ENCODE measurements around the gene DNAH1. TPM values are rescaled to one million over a fixed set of nuclear protein-coding genes. Genes with fewer than 3 reads are reported as not detected.

DNAH1 gene
- total and polyA plus RNA-seq, 2 experiments from 2014 or later = 0.81 to 1.8 TPM

DNA sequence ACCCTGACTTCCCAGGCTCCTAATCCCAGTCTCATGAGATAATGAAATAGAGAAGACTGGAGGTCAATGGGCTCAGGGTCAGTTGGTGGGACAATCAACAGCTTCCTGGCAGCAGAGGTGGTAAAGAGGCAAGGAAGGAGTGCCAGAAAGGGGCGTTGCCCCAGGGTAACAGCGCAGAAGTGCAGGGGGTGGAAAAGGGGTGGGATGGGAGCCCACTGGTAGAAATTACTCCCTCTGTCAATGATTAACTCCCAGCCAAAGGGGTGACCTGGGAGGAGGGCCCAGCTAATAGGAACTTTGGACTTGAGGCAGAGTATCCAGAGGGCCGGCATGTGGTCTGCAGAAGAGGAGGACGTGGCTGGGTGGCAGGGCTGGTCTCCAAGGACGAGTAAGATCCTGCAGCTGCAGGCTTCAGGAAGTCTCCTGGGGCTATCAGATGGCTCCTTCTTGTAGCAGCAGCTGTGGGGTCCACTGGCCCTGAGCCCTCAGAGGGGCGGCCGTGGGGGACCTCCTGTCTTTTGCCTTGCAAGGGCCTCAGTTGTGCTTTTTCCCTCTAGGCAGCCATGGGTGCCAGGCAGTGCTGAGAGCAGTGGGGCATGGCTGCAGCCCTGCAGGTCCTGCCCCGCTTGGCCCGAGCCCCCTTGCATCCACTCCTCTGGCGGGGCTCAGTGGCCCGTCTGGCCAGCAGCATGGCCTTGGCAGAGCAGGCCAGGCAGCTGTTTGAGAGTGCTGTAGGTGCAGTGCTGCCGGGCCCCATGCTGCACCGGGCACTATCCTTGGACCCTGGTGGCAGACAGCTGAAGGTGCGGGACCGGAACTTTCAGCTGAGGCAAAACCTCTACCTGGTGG lies 26.1 kb upstream of the DNAH1 start:
- no peak overlapping the region for H3K4me3 Mint-ChIP-seq

DNA sequence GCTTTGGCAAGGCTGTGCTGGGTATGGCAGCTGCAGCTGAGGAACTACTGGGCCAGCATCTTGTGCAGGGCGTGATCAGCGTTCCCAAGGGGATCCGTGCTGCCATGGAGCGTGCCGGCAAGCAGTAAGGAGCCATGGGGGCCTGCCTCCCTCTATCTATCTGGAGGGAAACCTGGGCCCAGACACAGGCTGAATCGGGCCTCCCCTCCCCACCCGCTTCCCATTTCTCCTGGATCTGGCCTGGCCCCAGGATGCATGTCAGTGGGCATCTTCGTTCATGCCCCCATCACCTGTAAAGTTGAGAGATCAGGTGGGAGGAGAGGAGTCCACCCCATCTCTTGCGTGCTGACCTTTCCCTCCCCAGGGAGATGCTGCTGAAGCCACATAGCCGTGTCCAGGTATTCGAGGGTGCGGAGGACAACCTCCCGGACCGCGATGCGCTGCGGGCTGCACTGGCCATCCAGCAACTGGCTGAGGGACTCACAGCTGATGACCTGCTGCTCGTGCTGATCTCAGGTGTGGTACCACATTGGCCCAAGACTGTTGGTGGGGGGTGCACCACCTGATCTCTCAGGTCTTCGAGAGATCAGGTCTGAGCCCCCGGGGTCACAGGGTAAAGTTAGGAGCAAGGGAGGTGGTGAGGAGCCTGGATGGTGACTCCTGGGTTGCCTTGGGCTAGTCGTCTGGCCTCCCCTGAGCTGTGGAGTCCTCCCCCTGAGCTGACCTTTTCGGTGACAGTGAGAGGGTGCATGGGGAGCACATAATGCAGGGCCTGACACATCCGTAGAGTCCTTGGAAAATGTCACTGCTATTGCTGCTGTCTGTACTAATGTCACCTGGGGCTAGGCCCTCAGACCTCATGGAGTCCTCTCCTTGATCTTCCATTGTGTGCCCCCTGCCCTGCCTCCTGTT lies 25.3 kb upstream of the DNAH1 start:
- Histone ChIP-seq H4K20me1 (replicated peaks; ENCODE audit: insufficient read depth) (no peaks in the 10 kb centered on the region; the same call in 1 of the 2 replicates), H3K4me1 (ENCODE audit: insufficient read depth) (peaks cover 13% of the 10 kb centered on the region; the same call in 1 of the 2 replicates), H3K9me2 (ENCODE audit: insufficient read depth) (no peaks in the 10 kb centered on the region), H3K79me2 (replicated peaks; ENCODE audit: insufficient read depth) (peaks cover 7% of the 10 kb centered on the region; the same call in 1 of the 2 replicates), H3K4me3 (no peak overlapping the region), H2AFZ (no peak overlapping the region), H3K27me3 (ENCODE audit: insufficient read depth) (no peaks in the 10 kb centered on the region), H3F3A (replicated peaks; ENCODE audit: low read depth) (peaks cover 9% of the 10 kb centered on the region), H3K27ac (ENCODE audit: low read depth) (no peak overlapping the region), H3K36me3 (ENCODE audit: insufficient read depth) (no peaks in the 10 kb centered on the region), H3K4me2 (no peak overlapping the region)
- H3K9me3 Mint-ChIP-seq = no peaks in the 10 kb centered on the region
- peaks cover 9% of the 10 kb centered on the region for H3K4me1 Mint-ChIP-seq
- DNase-seq (ENCODE audit: low spot score) (no peak), ATAC-seq (no peak)
- H3K36me3 Mint-ChIP-seq (ENCODE audit: low read depth) = no peaks in the 10 kb centered on the region; the same call in 2 of the 3 replicates
- H3K27me3 Mint-ChIP-seq (ENCODE audit: insufficient read depth, low read depth, poor library complexity) = peaks cover 7% of the 10 kb centered on the region
- no peak overlapping the region for H3K4me3 Mint-ChIP-seq
- H3K27ac Mint-ChIP-seq = no peak overlapping the region; the same call in 1 of the 2 replicates
- TF ChIP-seq ZNF114 (CRISPR knock-in tag; IDR thresholded peaks at IDR 0.05) (no peak), POLR2AphosphoS5 (IDR thresholded peaks at IDR 0.05; ENCODE audit: low read depth) (no peak), ZNF331 (CRISPR knock-in tag; IDR thresholded peaks at IDR 0.05; ENCODE audit: low read depth) (no peak), CREB1 (CRISPR knock-in tag; IDR thresholded peaks at IDR 0.05; ENCODE audit: low read depth) (no peak), EZH2 (IDR thresholded peaks at IDR 0.05; ENCODE audit: low read depth, unreplicated experiment) (no peak), STAT1 (IDR thresholded peaks at IDR 0.05; ENCODE audit: unreplicated experiment) (no peak), NANOG (IDR thresholded peaks at IDR 0.05; ENCODE audit: borderline replicate concordance) (no peak)
- TF ChIP-seq, protein P1, sequence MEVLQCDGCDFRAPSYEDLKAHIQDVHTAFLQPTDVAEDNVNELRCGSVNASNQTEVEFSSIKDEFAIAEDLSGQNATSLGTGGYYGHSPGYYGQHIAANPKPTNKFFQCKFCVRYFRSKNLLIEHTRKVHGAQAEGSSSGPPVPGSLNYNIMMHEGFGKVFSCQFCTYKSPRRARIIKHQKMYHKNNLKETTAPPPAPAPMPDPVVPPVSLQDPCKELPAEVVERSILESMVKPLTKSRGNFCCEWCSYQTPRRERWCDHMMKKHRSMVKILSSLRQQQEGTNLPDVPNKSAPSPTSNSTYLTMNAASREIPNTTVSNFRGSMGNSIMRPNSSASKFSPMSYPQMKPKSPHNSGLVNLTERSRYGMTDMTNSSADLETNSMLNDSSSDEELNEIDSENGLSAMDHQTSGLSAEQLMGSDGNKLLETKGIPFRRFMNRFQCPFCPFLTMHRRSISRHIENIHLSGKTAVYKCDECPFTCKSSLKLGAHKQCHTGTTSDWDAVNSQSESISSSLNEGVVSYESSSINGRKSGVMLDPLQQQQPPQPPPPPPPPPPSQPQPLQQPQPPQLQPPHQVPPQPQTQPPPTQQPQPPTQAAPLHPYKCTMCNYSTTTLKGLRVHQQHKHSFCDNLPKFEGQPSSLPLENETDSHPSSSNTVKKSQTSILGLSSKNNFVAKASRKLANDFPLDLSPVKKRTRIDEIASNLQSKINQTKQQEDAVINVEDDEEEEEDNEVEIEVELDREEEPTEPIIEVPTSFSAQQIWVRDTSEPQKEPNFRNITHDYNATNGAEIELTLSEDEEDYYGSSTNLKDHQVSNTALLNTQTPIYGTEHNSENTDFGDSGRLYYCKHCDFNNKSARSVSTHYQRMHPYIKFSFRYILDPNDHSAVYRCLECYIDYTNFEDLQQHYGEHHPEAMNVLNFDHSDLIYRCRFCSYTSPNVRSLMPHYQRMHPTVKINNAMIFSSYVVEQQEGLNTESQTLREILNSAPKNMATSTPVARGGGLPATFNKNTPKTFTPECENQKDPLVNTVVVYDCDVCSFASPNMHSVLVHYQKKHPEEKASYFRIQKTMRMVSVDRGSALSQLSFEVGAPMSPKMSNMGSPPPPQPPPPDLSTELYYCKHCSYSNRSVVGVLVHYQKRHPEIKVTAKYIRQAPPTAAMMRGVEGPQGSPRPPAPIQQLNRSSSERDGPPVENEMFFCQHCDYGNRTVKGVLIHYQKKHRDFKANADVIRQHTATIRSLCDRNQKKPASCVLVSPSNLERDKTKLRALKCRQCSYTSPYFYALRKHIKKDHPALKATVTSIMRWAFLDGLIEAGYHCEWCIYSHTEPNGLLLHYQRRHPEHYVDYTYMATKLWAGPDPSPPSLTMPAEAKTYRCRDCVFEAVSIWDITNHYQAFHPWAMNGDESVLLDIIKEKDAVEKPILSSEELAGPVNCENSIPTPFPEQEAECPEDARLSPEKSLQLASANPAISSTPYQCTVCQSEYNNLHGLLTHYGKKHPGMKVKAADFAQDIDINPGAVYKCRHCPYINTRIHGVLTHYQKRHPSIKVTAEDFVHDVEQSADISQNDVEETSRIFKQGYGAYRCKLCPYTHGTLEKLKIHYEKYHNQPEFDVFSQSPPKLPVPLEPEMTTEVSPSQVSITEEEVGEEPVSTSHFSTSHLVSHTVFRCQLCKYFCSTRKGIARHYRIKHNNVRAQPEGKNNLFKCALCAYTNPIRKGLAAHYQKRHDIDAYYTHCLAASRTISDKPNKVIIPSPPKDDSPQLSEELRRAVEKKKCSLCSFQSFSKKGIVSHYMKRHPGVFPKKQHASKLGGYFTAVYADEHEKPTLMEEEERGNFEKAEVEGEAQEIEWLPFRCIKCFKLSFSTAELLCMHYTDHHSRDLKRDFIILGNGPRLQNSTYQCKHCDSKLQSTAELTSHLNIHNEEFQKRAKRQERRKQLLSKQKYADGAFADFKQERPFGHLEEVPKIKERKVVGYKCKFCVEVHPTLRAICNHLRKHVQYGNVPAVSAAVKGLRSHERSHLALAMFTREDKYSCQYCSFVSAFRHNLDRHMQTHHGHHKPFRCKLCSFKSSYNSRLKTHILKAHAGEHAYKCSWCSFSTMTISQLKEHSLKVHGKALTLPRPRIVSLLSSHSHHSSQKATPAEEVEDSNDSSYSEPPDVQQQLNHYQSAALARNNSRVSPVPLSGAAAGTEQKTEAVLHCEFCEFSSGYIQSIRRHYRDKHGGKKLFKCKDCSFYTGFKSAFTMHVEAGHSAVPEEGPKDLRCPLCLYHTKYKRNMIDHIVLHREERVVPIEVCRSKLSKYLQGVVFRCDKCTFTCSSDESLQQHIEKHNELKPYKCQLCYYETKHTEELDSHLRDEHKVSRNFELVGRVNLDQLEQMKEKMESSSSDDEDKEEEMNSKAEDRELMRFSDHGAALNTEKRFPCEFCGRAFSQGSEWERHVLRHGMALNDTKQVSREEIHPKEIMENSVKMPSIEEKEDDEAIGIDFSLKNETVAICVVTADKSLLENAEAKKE (CRISPR knock-in tag; IDR thresholded peaks at IDR 0.05) = no peak
- TF ChIP-seq, protein P2, sequence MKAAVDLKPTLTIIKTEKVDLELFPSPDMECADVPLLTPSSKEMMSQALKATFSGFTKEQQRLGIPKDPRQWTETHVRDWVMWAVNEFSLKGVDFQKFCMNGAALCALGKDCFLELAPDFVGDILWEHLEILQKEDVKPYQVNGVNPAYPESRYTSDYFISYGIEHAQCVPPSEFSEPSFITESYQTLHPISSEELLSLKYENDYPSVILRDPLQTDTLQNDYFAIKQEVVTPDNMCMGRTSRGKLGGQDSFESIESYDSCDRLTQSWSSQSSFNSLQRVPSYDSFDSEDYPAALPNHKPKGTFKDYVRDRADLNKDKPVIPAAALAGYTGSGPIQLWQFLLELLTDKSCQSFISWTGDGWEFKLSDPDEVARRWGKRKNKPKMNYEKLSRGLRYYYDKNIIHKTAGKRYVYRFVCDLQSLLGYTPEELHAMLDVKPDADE (IDR thresholded peaks at IDR 0.05) = no peak

More for the DNA sequence above, 26.1 kb upstream of the DNAH1 start:
- H3K27me3 Mint-ChIP-seq (ENCODE audit: insufficient read depth, low read depth, poor library complexity) = peaks cover 7% of the 10 kb centered on the region
- H3K79me2 ChIP-seq (replicated peaks; ENCODE audit: insufficient read depth) = peaks cover 7% of the 10 kb centered on the region; the same call in 1 of the 2 replicates
- H3K4me2 ChIP-seq = no peak overlapping the region
- peaks cover 13% of the 10 kb centered on the region; the same call in 1 of the 2 replicates for H3K4me1 ChIP-seq (ENCODE audit: insufficient read depth)
- H3K27me3 ChIP-seq (ENCODE audit: insufficient read depth) = no peaks in the 10 kb centered on the region
- peaks cover 9% of the 10 kb centered on the region for H3K4me1 Mint-ChIP-seq
- no peak overlapping the region for H3K4me3 ChIP-seq
- H4K20me1 ChIP-seq (replicated peaks; ENCODE audit: insufficient read depth) = no peaks in the 10 kb centered on the region
- H3K27ac Mint-ChIP-seq = no peak overlapping the region
- ATAC-seq = peak; percentile 10
- H3K36me3 ChIP-seq (ENCODE audit: insufficient read depth) = no peaks in the 10 kb centered on the region
- no peaks in the 10 kb centered on the region for H3K9me2 ChIP-seq (ENCODE audit: insufficient read depth)
- H3F3A ChIP-seq (replicated peaks; ENCODE audit: low read depth) = peaks cover 9% of the 10 kb centered on the region
- no peaks in the 10 kb centered on the region for H3K9me3 Mint-ChIP-seq
- H3K36me3 Mint-ChIP-seq (ENCODE audit: low read depth) = no peaks in the 10 kb centered on the region; the same call in 2 of the 3 replicates
- H3K27ac ChIP-seq (ENCODE audit: low read depth) = no peak overlapping the region
- H2AFZ ChIP-seq = no peak overlapping the region
- TF ChIP-seq EZH2 (IDR thresholded peaks at IDR 0.05; ENCODE audit: low read depth, unreplicated experiment) (no peak), ZNF114 (CRISPR knock-in tag; IDR thresholded peaks at IDR 0.05) (no peak), POLR2AphosphoS5 (IDR thresholded peaks at IDR 0.05; ENCODE audit: low read depth) (no peak), EZH2phosphoT487 (IDR thresholded peaks at IDR 0.05; ENCODE audit: unreplicated experiment) (no peak)
- DNase-seq (ENCODE audit: low spot score) = peak; percentile 50

Data from GM23338 (cell line).